Suprapubic skin (tissue), 4 donors: ENCODE data around the gene LHFPL4. TPM values are rescaled to one million over a fixed set of nuclear protein-coding genes. Genes with fewer than 3 reads are reported as not detected.
A peak's percentile ranks its signal among the peaks of the same experiment; 100 is the strongest.

Experiments used
- DNase-seq, 2 donors: peaks; one replicate each; pipeline ENCODE4 v3.0.0-alpha.2; 2019; ENCODE audit warnings: low spot score in 2 of 2
- H3K27ac ChIP-seq: fragments of 200-600 bp; sonication (generic); one replicate; pipeline ENCODE4 v1.5.1; 2019
- H3K27me3 ChIP-seq: fragments of 200-600 bp; sonication (generic); one replicate; pipeline ENCODE4 v1.5.1; 2019
- H3K36me3 ChIP-seq: fragments of 200-600 bp; sonication (generic); one replicate; pipeline ENCODE4 v1.5.1; 2019
- H3K4me1 ChIP-seq: fragments of 200-600 bp; sonication (generic); one replicate; pipeline ENCODE4 v1.5.1; 2019
- H3K4me3 ChIP-seq: fragments of 200-600 bp; sonication (generic); one replicate; pipeline ENCODE4 v1.5.1; 2019; ENCODE audit warnings: mild to moderate bottlenecking
- H3K9me3 ChIP-seq: fragments of 200-600 bp; sonication (generic); one replicate; pipeline ENCODE4 v1.5.1; 2019
- EP300 ChIP-seq: sonication (generic); formaldehyde crosslinking; IDR thresholded peaks from one replicate; pipeline ENCODE4 v1.6.1; 2017; ENCODE audit warnings: antibody characterized with exemption
- POLR2A ChIP-seq, 2 donors: fragments of 450-650 bp; IDR thresholded peaks; one replicate each; pipeline ENCODE4 v1.6.1; 2017; ENCODE audit warnings: antibody characterized with exemption in 2 of 2, mild to moderate bottlenecking in 2 of 2, moderate library complexity in 2 of 2
- POLR2AphosphoS5 ChIP-seq, 3 donors: sonication (generic); formaldehyde crosslinking; IDR thresholded peaks; one replicate each; pipeline ENCODE4 v1.6.1; 2017; ENCODE audit warnings: antibody characterized with exemption in 3 of 3
- WGBS: methylation state at CpG from one replicate; pipeline ENCODE4 v1.1.5; 2018; 5-methylcytosine and 5-hydroxymethylcytosine counted together
- total RNA-seq, 4 donors: library from RNA; depleted of rRNA; stranded (reverse); fragments of >200 nt; gene quantifications; one replicate each; pipeline ENCODE4 v1.1.0, GENCODE V29; 2016
- TF ChIP-seq, protein P1 (sequence below), 2 donors: fragments of 200-600 bp in 1 of 2; fragments of 450-650 bp in 1 of 2; sonication (generic) in 1 of 2; IDR thresholded peaks; one replicate each; pipeline ENCODE4 v1.5.1; 2016 to 2019; ENCODE audit warnings: antibody characterized with exemption in 2 of 2, mild to moderate bottlenecking in 1 of 2, moderate library complexity in 1 of 2

LHFPL4 gene
- total RNA-seq, 4 donors from 2014 or later, result 0.19 TPM; not detected in 3

DNA sequence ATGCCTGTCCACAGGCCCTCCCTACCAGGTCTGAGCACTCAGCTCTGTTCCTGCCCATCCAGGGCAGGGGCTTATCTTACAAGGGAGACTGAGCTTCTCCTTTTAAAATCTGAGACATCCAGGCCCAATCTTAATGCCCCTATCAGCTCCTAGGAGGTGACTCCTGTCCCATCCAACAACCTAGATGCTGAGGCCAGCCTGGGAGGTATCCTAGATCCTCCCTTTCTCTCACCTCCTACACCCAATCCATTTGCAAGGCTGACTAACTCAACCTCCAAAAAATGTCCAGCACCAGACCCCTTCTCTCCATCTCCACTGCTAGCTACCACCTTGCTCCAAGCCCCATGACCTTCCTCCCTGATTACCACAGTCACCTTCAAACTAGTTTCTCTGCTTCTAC, 17.4 kb downstream of the LHFPL4 start:
- no peak for TF ChIP-seq EP300
- no peak for TF ChIP-seq POLR2A (IDR thresholded peaks at IDR 0.05)
- TF ChIP-seq, protein P1, sequence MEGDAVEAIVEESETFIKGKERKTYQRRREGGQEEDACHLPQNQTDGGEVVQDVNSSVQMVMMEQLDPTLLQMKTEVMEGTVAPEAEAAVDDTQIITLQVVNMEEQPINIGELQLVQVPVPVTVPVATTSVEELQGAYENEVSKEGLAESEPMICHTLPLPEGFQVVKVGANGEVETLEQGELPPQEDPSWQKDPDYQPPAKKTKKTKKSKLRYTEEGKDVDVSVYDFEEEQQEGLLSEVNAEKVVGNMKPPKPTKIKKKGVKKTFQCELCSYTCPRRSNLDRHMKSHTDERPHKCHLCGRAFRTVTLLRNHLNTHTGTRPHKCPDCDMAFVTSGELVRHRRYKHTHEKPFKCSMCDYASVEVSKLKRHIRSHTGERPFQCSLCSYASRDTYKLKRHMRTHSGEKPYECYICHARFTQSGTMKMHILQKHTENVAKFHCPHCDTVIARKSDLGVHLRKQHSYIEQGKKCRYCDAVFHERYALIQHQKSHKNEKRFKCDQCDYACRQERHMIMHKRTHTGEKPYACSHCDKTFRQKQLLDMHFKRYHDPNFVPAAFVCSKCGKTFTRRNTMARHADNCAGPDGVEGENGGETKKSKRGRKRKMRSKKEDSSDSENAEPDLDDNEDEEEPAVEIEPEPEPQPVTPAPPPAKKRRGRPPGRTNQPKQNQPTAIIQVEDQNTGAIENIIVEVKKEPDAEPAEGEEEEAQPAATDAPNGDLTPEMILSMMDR (IDR thresholded peaks at IDR 0.05), result no peak
- TF ChIP-seq POLR2AphosphoS5 (IDR thresholded peaks at IDR 0.05), result no peak
- no peaks in the 10 kb centered on the region for H3K4me1 ChIP-seq
- H3K27ac ChIP-seq, result no peak overlapping the region
- no peaks in the 10 kb centered on the region for H3K9me3 ChIP-seq
- H3K27me3 ChIP-seq, result peaks cover 5% of the 10 kb centered on the region
- DNase-seq, result no peak
- H3K4me3 ChIP-seq, result no peak overlapping the region
- H3K36me3 ChIP-seq, result no peaks in the 10 kb centered on the region

DNA sequence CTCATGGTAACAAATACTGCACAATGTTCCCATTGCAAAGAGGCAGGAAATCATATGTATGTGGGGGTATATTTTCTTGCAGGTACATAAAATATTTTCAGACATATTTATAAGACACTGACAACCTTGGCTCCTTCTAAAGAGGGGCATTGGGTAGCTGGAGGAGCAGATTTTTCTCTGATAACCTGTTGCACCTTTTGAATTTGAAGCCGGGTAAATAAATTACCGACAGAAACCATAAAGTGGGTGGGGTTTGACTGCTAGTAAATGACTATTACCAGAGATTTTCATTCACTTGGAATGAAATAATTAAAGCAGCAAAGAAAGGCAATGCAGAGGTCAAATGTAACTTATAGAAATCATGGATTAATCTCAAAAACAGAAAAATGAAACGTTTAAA, 19.2 kb downstream of the LHFPL4 start:
- TF ChIP-seq EP300, result no peak
- no peak for TF ChIP-seq POLR2A (IDR thresholded peaks at IDR 0.05)
- TF ChIP-seq, protein P1 (IDR thresholded peaks at IDR 0.05), result no peak
- no peak for TF ChIP-seq POLR2AphosphoS5 (IDR thresholded peaks at IDR 0.05)
- no peak overlapping the region for H3K4me3 ChIP-seq
- H3K36me3 ChIP-seq, result no peaks in the 10 kb centered on the region
- 65% methylated on average over 3 of the region's 3 CpGs for WGBS
- no peak for DNase-seq
- H3K27me3 ChIP-seq, result peaks cover 5% of the 10 kb centered on the region
- no peaks in the 10 kb centered on the region for H3K9me3 ChIP-seq
- no peak overlapping the region for H3K27ac ChIP-seq
- H3K4me1 ChIP-seq, result no peaks in the 10 kb centered on the region

DNA sequence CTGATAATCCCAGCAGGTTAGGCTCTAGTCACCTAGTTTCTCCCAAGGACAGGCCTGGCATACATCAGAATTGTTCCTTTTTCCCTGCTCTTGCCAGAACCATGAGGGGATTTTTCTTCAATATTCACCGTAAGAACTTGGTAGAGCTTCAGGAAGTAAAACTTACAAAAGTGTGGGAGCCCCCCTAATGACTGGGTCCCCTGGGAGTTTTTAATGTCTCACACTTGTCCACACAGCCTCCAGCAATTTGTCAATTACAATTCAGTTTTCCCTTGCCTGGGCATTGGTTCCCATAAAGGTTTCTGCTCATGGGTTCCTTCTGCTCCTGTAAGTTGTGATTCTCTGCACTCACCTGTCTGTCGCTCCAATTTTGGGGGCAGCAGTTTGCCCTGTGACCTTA, 28.5 kb downstream of the LHFPL4 start:
- DNase-seq, result peak in 1 of 2 donors; percentile 2

DNA sequence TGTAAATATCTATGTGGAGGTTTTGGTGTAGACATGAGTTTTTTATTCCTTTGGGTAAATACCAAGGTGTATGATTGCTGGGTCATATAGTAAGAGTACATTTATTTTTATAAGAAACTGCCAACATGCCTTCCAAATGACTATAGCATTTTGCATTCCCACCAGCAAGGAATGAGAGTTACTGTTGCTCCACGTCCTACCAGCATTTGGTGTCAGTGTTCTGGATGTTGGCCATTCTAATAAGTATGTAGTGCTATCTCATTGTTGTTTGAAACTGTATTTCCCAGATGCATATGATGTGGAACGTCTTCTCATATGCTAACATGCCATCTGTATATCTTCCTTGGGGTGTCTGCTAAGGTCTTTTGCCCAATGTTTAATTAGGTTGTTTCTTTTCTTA, 38.7 kb downstream of the LHFPL4 start:
- WGBS, result 45% methylated on average over 2 of the region's 2 CpGs
- no peaks in the 10 kb centered on the region for H3K36me3 ChIP-seq
- TF ChIP-seq, protein P1 (IDR thresholded peaks at IDR 0.05), result no peak
- TF ChIP-seq EP300 (no peak), POLR2A (IDR thresholded peaks at IDR 0.05) (no peak), POLR2AphosphoS5 (IDR thresholded peaks at IDR 0.05) (no peak)
- DNase-seq, result no peak
- no peaks in the 10 kb centered on the region for H3K4me1 ChIP-seq
- no peak overlapping the region for H3K27ac ChIP-seq
- H3K27me3 ChIP-seq, result peaks cover 4% of the 10 kb centered on the region
- H3K4me3 ChIP-seq, result no peak overlapping the region
- H3K9me3 ChIP-seq, result no peaks in the 10 kb centered on the region

More for the DNA sequence above, 28.5 kb downstream of the LHFPL4 start:
- H3K27me3 ChIP-seq, result no peaks in the 10 kb centered on the region
- no peak overlapping the region for H3K27ac ChIP-seq
- H3K4me1 ChIP-seq, result no peaks in the 10 kb centered on the region
- no peaks in the 10 kb centered on the region for H3K36me3 ChIP-seq
- H3K9me3 ChIP-seq, result no peaks in the 10 kb centered on the region
- WGBS, result 90% methylated on average over 2 of the region's 2 CpGs
- H3K4me3 ChIP-seq, result no peak overlapping the region
- no peak for TF ChIP-seq POLR2AphosphoS5 (IDR thresholded peaks at IDR 0.05)
- TF ChIP-seq, protein P1 (IDR thresholded peaks at IDR 0.05), result no peak
- TF ChIP-seq POLR2A (IDR thresholded peaks at IDR 0.05), result no peak
- no peak for TF ChIP-seq EP300

DNA sequence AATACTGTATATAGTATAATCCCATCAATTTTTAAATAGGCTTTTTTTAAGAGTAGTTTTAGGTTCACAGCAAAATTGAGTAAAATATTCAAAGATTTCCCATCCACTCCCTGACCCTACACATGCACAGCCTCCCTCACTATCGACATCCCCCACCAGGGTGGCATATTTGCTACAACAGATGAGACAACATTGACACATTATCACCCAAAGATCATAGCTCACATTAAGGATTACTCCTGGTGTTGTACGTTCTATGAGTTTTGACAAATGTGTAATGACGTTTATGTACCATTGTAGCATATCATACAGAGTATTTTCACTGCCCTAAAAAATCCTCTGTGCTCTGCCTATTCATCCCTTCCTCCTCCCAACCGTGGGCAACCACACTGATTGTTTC, 39.3 kb downstream of the LHFPL4 start:
- Histone ChIP-seq H3K4me3 (no peak overlapping the region), H3K27me3 (peaks cover 10% of the 10 kb centered on the region), H3K9me3 (no peaks in the 10 kb centered on the region), H3K4me1 (no peaks in the 10 kb centered on the region), H3K36me3 (no peaks in the 10 kb centered on the region), H3K27ac (no peak overlapping the region)
- TF ChIP-seq EP300 (no peak), POLR2A (IDR thresholded peaks at IDR 0.05) (no peak), POLR2AphosphoS5 (IDR thresholded peaks at IDR 0.05) (no peak)
- TF ChIP-seq, protein P1 (IDR thresholded peaks at IDR 0.05), result no peak
- DNase-seq, result peak in 1 of 2 donors; percentile 3
- WGBS, result 71% methylated on average over 4 of the region's 4 CpGs
